ENCODE results near the gene UBE2B. TPM values are rescaled to one million over a fixed set of nuclear protein-coding genes. Genes with fewer than 3 reads are reported as not detected.

UBE2B gene
- total RNA-seq, 1 experiment from 2014 or later: 39.7 TPM

DNA sequence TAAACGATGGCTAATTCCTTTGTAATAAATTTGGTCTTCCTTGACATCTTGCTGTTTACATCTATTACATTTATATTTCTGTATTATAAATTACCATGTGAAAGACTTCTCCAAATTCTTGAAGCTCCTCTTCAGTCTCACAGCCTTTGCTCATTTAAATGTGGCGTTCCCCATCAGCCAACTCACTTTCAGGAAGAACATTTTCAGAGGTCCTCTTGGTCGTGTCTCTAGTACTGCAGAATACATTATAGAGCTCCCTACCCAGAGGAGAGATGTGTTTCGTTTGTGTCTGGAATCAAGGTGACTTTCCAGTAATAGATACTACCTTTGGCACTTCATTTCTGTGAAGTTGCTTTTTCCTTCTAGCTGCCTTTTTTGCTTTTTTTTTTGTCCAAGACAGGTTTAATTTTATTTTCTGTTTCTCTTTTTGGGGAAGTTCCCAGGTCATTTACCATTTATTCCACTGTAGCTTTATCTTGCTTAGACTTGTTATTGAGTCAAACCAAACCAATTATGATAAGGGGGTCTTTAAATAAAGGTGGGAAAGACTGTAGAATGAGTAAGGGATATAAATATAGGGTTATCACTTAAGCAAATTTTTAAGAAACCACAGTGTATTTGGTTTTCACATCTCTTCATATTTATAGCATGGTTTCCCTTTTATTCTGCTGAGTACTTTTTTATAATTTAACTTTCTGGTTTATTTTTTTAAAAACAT lies 12.8 kb downstream of the UBE2B start (continued):
- TF ChIP-seq, protein P1, sequence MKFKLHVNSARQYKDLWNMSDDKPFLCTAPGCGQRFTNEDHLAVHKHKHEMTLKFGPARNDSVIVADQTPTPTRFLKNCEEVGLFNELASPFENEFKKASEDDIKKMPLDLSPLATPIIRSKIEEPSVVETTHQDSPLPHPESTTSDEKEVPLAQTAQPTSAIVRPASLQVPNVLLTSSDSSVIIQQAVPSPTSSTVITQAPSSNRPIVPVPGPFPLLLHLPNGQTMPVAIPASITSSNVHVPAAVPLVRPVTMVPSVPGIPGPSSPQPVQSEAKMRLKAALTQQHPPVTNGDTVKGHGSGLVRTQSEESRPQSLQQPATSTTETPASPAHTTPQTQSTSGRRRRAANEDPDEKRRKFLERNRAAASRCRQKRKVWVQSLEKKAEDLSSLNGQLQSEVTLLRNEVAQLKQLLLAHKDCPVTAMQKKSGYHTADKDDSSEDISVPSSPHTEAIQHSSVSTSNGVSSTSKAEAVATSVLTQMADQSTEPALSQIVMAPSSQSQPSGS (CRISPR knock-in tag; IDR thresholded peaks at IDR 0.05; ENCODE audit: borderline replicate concordance, low read depth): no peak
- no peak for TF ChIP-seq ELF4 (CRISPR knock-in tag; IDR thresholded peaks at IDR 0.05; ENCODE audit: low read depth)
- no peak for TF ChIP-seq JAZF1 (CRISPR knock-in tag; IDR thresholded peaks at IDR 0.05)

DNA sequence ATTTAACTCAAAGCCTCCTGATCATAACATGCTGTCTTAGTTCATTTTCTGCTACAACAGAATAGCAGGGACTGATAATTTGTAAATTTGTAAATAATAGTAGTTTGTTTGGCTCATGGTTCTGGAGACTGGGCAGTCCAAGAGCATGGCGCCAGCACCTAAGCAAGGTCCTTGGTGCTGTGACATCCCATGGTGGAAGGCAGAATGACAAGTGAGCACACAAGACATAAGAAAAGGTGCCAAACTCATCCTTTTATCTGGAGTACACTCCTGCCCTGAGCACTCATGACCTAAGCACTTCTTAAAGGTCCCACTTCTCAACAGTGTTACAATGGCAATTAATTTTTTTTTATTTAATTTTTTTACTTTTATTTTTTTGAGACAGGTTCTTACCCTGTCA lies 16.1 kb downstream of the UBE2B start:
- Mint-ChIP-seq H3K27ac (no peak overlapping the region), H3K9me3 (peaks cover 3% of the 10 kb centered on the region; the same call in 1 of the 2 replicates), H3K27me3 (ENCODE audit: low read depth) (no peaks in the 10 kb centered on the region), H3K4me1 (no peaks in the 10 kb centered on the region), H3K36me3 (peaks cover 66% of the 10 kb centered on the region), H3K4me3 (no peak overlapping the region)
- TF ChIP-seq NFE2L1 (CRISPR knock-in tag; IDR thresholded peaks at IDR 0.05): no peak
- ATAC-seq: no peak
- DNase-seq (ENCODE audit: low spot score): no peak
- ChIA-PET CTCF (interaction anchor here (0.7 to 1.0 kb wide), 2 partner anchors 22 to 200 kb away, joined by 4 read pairs; no protein-coding TSS in a partner anchor), POLR2A (interaction anchor here (0.7 kb wide), 1 partner anchor 1176 kb away, joined by 3 read pairs; no protein-coding TSS in a partner anchor)

DNA sequence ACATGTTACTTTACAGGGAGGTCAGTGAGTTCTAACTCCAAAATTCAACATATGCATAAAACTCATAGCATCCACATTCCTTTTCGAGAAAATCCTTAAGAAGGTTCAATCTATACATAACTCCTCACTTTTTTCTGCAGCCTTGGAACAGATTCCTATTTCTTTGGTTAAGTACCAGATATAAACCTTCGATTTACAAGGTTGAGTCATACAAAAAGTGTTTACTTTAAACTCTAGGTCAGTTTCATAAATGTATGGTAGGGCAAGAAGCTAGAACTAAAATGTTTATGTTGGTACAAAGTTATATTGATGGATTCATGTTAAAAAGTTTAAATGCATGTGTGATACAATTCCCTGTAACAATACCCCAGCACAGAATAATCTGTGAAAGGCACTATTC lies 20.9 kb downstream of the UBE2B start:
- no peak for DNase-seq (ENCODE audit: low spot score)
- H3K27me3 Mint-ChIP-seq (ENCODE audit: low read depth): no peaks in the 10 kb centered on the region
- peaks cover 2% of the 10 kb centered on the region; the same call in 1 of the 2 replicates for H3K9me3 Mint-ChIP-seq
- POLR2A ChIA-PET: no interaction called here
- H3K4me1 Mint-ChIP-seq: peaks cover 11% of the 10 kb centered on the region
- no peak for ATAC-seq
- H3K4me3 Mint-ChIP-seq: no peak overlapping the region
- CTCF ChIA-PET: interaction anchor here (1.6 kb wide), 1 partner anchor 135 kb away, joined by 3 read pairs; no protein-coding TSS in a partner anchor
- no peak overlapping the region for H3K27ac Mint-ChIP-seq
- peaks cover 57% of the 10 kb centered on the region for H3K36me3 Mint-ChIP-seq
- no peak for TF ChIP-seq ZNF121 (CRISPR knock-in tag; IDR thresholded peaks at IDR 0.05)
- TF ChIP-seq FOXP1 (CRISPR knock-in tag; IDR thresholded peaks at IDR 0.05; ENCODE audit: borderline replicate concordance): no peak
- TF ChIP-seq ESRRA (CRISPR knock-in tag; IDR thresholded peaks at IDR 0.05; ENCODE audit: borderline replicate concordance): no peak
- TF ChIP-seq, protein P2, sequence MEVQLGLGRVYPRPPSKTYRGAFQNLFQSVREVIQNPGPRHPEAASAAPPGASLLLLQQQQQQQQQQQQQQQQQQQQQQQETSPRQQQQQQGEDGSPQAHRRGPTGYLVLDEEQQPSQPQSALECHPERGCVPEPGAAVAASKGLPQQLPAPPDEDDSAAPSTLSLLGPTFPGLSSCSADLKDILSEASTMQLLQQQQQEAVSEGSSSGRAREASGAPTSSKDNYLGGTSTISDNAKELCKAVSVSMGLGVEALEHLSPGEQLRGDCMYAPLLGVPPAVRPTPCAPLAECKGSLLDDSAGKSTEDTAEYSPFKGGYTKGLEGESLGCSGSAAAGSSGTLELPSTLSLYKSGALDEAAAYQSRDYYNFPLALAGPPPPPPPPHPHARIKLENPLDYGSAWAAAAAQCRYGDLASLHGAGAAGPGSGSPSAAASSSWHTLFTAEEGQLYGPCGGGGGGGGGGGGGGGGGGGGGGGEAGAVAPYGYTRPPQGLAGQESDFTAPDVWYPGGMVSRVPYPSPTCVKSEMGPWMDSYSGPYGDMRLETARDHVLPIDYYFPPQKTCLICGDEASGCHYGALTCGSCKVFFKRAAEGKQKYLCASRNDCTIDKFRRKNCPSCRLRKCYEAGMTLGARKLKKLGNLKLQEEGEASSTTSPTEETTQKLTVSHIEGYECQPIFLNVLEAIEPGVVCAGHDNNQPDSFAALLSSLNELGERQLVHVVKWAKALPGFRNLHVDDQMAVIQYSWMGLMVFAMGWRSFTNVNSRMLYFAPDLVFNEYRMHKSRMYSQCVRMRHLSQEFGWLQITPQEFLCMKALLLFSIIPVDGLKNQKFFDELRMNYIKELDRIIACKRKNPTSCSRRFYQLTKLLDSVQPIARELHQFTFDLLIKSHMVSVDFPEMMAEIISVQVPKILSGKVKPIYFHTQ (CRISPR knock-in tag; IDR thresholded peaks at IDR 0.05): no peak
- no peak for TF ChIP-seq SMAD3 (CRISPR knock-in tag; IDR thresholded peaks at IDR 0.05; ENCODE audit: borderline replicate concordance)
- TF ChIP-seq TCF7 (CRISPR knock-in tag; IDR thresholded peaks at IDR 0.05; ENCODE audit: low read depth): no peak
- TF ChIP-seq, protein P3, sequence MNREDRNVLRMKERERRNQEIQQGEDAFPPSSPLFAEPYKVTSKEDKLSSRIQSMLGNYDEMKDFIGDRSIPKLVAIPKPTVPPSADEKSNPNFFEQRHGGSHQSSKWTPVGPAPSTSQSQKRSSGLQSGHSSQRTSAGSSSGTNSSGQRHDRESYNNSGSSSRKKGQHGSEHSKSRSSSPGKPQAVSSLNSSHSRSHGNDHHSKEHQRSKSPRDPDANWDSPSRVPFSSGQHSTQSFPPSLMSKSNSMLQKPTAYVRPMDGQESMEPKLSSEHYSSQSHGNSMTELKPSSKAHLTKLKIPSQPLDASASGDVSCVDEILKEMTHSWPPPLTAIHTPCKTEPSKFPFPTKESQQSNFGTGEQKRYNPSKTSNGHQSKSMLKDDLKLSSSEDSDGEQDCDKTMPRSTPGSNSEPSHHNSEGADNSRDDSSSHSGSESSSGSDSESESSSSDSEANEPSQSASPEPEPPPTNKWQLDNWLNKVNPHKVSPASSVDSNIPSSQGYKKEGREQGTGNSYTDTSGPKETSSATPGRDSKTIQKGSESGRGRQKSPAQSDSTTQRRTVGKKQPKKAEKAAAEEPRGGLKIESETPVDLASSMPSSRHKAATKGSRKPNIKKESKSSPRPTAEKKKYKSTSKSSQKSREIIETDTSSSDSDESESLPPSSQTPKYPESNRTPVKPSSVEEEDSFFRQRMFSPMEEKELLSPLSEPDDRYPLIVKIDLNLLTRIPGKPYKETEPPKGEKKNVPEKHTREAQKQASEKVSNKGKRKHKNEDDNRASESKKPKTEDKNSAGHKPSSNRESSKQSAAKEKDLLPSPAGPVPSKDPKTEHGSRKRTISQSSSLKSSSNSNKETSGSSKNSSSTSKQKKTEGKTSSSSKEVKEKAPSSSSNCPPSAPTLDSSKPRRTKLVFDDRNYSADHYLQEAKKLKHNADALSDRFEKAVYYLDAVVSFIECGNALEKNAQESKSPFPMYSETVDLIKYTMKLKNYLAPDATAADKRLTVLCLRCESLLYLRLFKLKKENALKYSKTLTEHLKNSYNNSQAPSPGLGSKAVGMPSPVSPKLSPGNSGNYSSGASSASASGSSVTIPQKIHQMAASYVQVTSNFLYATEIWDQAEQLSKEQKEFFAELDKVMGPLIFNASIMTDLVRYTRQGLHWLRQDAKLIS (CRISPR knock-in tag; IDR thresholded peaks at IDR 0.05; ENCODE audit: borderline replicate concordance): no peak
- TF ChIP-seq SP1 (CRISPR knock-in tag; conservative IDR thresholded peaks at IDR 0.05): no peak
- TF ChIP-seq, protein P4, sequence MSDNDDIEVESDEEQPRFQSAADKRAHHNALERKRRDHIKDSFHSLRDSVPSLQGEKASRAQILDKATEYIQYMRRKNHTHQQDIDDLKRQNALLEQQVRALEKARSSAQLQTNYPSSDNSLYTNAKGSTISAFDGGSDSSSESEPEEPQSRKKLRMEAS (CRISPR knock-in tag; IDR thresholded peaks at IDR 0.05): no peak
- TF ChIP-seq, protein P5, sequence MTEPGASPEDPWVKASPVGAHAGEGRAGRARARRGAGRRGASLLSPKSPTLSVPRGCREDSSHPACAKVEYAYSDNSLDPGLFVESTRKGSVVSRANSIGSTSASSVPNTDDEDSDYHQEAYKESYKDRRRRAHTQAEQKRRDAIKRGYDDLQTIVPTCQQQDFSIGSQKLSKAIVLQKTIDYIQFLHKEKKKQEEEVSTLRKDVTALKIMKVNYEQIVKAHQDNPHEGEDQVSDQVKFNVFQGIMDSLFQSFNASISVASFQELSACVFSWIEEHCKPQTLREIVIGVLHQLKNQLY (CRISPR knock-in tag; IDR thresholded peaks at IDR 0.05): no peak
- no peak for TF ChIP-seq FOXJ3 (CRISPR knock-in tag; IDR thresholded peaks at IDR 0.05; ENCODE audit: borderline replicate concordance)
- TF ChIP-seq ZNF396 (CRISPR knock-in tag; IDR thresholded peaks at IDR 0.05; ENCODE audit: borderline replicate concordance): no peak
- no peak for TF ChIP-seq NFATC4 (CRISPR knock-in tag; IDR thresholded peaks at IDR 0.05)
- no peak for TF ChIP-seq GRHL2 (CRISPR knock-in tag; IDR thresholded peaks at IDR 0.05; ENCODE audit: insufficient replicate concordance, severe bottlenecking)
